ENCODE measurements around the gene SREBF2.

The SREBF2 gene

DNA sequence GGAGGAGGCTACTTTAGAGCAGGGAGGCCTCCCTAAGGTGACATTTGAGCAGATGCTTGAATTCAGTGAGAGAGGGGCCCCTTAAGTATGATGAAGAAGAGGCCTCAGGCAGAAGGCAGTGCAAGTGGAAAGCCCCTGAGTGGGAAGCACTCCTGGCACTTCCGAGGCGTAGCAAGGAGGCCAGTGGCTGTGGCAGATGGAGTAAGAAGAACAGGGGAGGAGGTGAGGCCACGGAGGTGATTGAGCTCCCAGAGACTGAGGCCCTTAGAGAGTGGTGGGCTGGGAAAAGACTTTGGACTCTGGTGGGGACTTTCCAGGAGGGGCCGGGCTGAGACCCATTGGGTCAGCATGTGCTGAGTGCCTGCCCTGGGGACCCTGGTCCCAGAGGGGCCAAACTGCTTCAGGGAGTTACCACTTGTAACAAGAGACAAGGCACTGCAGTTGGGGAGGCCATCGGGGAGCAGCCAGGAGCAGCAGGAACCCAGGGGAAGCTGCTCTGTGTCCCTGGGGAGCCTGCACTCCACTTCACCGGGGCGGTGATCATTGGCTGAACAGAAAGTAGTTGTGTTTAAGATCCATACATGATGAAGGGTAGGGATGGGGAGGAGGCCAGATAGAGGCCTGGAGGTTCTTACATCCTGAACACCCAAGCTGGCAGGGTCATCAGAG lies 116.5 kb downstream of the SREBF2 start:
- peaks cover 41% of the 10 kb centered on the region for H3K79me2 ChIP-seq (ENCODE audit: insufficient read depth, low read length)
- no peaks in the 10 kb centered on the region for H3K27me3 ChIP-seq (ENCODE audit: insufficient read depth, low read length, poor library complexity, severe bottlenecking)
- H3F3A ChIP-seq (ENCODE audit: low read depth), result no peaks in the 10 kb centered on the region
- peaks cover 42% of the 10 kb centered on the region for H3K4me1 ChIP-seq (ENCODE audit: insufficient read depth, low read length, poor library complexity, severe bottlenecking)
- no peaks in the 10 kb centered on the region for H3K9me2 ChIP-seq (replicated peaks; ENCODE audit: low read depth, low read length)
- H3K36me3 ChIP-seq (ENCODE audit: insufficient read depth, low read length), result peaks cover 7% of the 10 kb centered on the region
- H2AFZ ChIP-seq (ENCODE audit: low read length), result no peak overlapping the region
- H3K4me2 ChIP-seq (ENCODE audit: low read depth, low read length, poor library complexity, severe bottlenecking), result peak overlapping the region; percentile 89
- peaks cover 10% of the 10 kb centered on the region for H4K20me1 ChIP-seq (ENCODE audit: insufficient read depth, low read length, poor library complexity, severe bottlenecking)
- H3K9ac ChIP-seq (ENCODE audit: low read depth, low read length, poor library complexity, severe bottlenecking), result peak overlapping the region; percentile 52
- H3K4me3 ChIP-seq (ENCODE audit: low read length, poor library complexity, severe bottlenecking), result peak overlapping the region; percentile 84
- no peak for TF ChIP-seq EZH2phosphoT487 (IDR thresholded peaks at IDR 0.05; ENCODE audit: borderline replicate concordance)
- TF ChIP-seq, protein P1, sequence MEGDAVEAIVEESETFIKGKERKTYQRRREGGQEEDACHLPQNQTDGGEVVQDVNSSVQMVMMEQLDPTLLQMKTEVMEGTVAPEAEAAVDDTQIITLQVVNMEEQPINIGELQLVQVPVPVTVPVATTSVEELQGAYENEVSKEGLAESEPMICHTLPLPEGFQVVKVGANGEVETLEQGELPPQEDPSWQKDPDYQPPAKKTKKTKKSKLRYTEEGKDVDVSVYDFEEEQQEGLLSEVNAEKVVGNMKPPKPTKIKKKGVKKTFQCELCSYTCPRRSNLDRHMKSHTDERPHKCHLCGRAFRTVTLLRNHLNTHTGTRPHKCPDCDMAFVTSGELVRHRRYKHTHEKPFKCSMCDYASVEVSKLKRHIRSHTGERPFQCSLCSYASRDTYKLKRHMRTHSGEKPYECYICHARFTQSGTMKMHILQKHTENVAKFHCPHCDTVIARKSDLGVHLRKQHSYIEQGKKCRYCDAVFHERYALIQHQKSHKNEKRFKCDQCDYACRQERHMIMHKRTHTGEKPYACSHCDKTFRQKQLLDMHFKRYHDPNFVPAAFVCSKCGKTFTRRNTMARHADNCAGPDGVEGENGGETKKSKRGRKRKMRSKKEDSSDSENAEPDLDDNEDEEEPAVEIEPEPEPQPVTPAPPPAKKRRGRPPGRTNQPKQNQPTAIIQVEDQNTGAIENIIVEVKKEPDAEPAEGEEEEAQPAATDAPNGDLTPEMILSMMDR (conservative IDR thresholded peaks at IDR 0.05; ENCODE audit: low read length), result no peak
- H3K9me3 ChIP-seq (ENCODE audit: insufficient read depth, low read depth, low read length), result no peaks in the 10 kb centered on the region

DNA sequence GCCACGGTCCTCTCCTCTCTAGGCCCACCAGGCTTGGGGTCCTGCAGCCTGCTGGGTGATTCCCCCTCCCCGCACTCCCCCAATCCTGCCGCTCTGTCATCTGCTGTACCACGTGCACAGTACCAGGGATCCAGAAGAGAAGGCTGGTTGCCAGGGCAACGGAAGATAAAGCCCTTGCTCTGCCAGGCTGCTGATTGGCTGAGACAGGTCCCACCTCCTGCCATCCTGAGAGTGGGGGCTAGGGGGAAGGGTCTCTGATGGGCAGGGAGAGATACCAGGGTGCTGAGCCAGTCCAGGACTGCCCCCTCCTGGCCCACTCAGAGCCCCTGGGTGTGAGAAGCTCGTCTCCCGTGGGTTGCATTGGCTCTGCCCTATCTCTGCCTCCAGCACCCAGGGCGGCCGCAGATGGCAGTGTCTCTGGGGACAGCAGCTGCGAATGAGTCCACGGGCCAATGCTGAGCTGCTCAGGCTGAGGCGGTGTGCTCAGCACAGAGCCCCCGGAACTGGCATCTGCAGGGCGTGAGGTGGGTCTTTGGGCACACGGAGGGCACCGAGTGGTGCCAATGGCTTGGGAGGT lies 119.1 kb downstream of the SREBF2 start, which contains the start of gene SMIM45:
Gene SMIM45 (plus strand): TSS at position 253 of the 577 bp plus-strand sequence.
- Histone ChIP-seq H3K9me3 (ENCODE audit: insufficient read depth, low read depth, low read length) (no peaks in the 10 kb centered on the region), H3K4me1 (ENCODE audit: insufficient read depth, low read length, poor library complexity, severe bottlenecking) (peaks cover 34% of the 10 kb centered on the region), H3K9me2 (replicated peaks; ENCODE audit: low read depth, low read length) (no peaks in the 10 kb centered on the region), H2AFZ (ENCODE audit: low read length) (no peak within 1 kb of the TSS), H4K20me1 (ENCODE audit: insufficient read depth, low read length, poor library complexity, severe bottlenecking) (no peaks in the 10 kb centered on the region), H3K4me2 (ENCODE audit: low read depth, low read length, poor library complexity, severe bottlenecking) (no peak within 1 kb of the TSS), H3K4me3 (ENCODE audit: low read length, poor library complexity, severe bottlenecking) (no peak within 1 kb of the TSS), H3F3A (ENCODE audit: low read depth) (no peaks in the 10 kb centered on the region), H3K36me3 (ENCODE audit: insufficient read depth, low read length) (no peaks in the 10 kb centered on the region), H3K9ac (ENCODE audit: low read depth, low read length, poor library complexity, severe bottlenecking) (no peak within 1 kb of the TSS), H3K27me3 (ENCODE audit: insufficient read depth, low read length, poor library complexity, severe bottlenecking) (no peaks in the 10 kb centered on the region), H3K79me2 (ENCODE audit: insufficient read depth, low read length) (peaks cover 20% of the 10 kb centered on the region)
- TF ChIP-seq, protein P1 (conservative IDR thresholded peaks at IDR 0.05; ENCODE audit: low read length), result no peak
- no peak for TF ChIP-seq EZH2phosphoT487 (IDR thresholded peaks at IDR 0.05; ENCODE audit: borderline replicate concordance)

DNA sequence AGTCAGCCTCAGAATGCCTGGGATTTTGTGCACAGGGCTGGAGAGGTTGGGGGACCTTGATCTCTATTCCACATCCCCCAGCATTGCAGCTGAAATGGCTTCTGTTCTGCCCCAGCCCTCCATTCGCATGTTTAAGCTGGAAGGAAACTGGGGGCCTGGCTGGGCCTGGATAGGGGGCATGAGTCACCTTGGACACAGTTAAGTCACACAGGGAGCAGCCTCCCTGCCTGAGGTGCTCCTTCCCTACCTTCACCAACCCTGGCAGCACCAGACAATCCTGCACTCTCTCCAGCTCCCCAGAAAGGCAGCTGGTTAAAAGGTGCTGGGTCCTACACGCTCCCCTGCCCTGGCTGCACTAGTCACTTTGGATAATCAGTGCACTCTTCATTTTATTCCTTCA lies 119.8 kb downstream of the SREBF2 start:
- H3K9me3 ChIP-seq (ENCODE audit: insufficient read depth, low read depth, low read length), result no peaks in the 10 kb centered on the region
- H3K9me2 ChIP-seq (replicated peaks; ENCODE audit: low read depth, low read length), result no peaks in the 10 kb centered on the region
- no peak overlapping the region for H2AFZ ChIP-seq (ENCODE audit: low read length)
- no peak overlapping the region for H3K4me2 ChIP-seq (ENCODE audit: low read depth, low read length, poor library complexity, severe bottlenecking)
- H3K4me1 ChIP-seq (ENCODE audit: insufficient read depth, low read length, poor library complexity, severe bottlenecking), result peaks cover 28% of the 10 kb centered on the region
- H3K79me2 ChIP-seq (ENCODE audit: insufficient read depth, low read length), result peaks cover 14% of the 10 kb centered on the region
- H3K36me3 ChIP-seq (ENCODE audit: insufficient read depth, low read length), result no peaks in the 10 kb centered on the region
- H4K20me1 ChIP-seq (ENCODE audit: insufficient read depth, low read length, poor library complexity, severe bottlenecking), result no peaks in the 10 kb centered on the region
- TF ChIP-seq, protein P1 (conservative IDR thresholded peaks at IDR 0.05; ENCODE audit: low read length), result no peak
- no peak for TF ChIP-seq EZH2phosphoT487 (IDR thresholded peaks at IDR 0.05; ENCODE audit: borderline replicate concordance)
- no peak overlapping the region for H3K9ac ChIP-seq (ENCODE audit: low read depth, low read length, poor library complexity, severe bottlenecking)
- H3K27me3 ChIP-seq (ENCODE audit: insufficient read depth, low read length, poor library complexity, severe bottlenecking), result no peaks in the 10 kb centered on the region
- H3F3A ChIP-seq (ENCODE audit: low read depth), result no peaks in the 10 kb centered on the region
- no peak overlapping the region for H3K4me3 ChIP-seq (ENCODE audit: low read length, poor library complexity, severe bottlenecking)

All from Loucy (cell line).